H9 (cell line): ENCODE results near the gene REXO2. TPM values are rescaled to one million over a fixed set of nuclear protein-coding genes. Genes with fewer than 3 reads are reported as not detected.

Experiments used
- DNase-seq: peaks from one replicate; pipeline ENCODE4 v3.0.0-alpha.2; 2017
- H2AFZ ChIP-seq: one replicate; pipeline ENCODE4 v1.6.1; 2013; ENCODE audit warnings: mild to moderate bottlenecking, low read length, control low read depth, moderate library complexity
- H2AK5ac ChIP-seq: 2 replicates; pipeline ENCODE4 v1.6.1; 2013; ENCODE audit warnings: low read length, control low read depth, mixed read lengths; ENCODE audit not compliant: insufficient read length
- H2BK120ac ChIP-seq: one replicate; pipeline ENCODE4 v1.6.1; 2013; ENCODE audit warnings: low read depth, mild to moderate bottlenecking, low read length, control low read depth, inconsistent platforms; ENCODE audit not compliant: poor library complexity, severe bottlenecking
- H2BK12ac ChIP-seq: 2 replicates; pipeline ENCODE4 v1.6.1; 2013; ENCODE audit warnings: low read length, control low read depth, mixed read lengths, low read depth; ENCODE audit not compliant: insufficient read length
- H2BK15ac ChIP-seq: 2 replicates; pipeline ENCODE4 v1.6.1; 2013; ENCODE audit warnings: low read depth, low read length, control low read depth
- H2BK20ac ChIP-seq: one replicate; pipeline ENCODE4 v1.6.1; 2013; ENCODE audit warnings: low read depth, mild to moderate bottlenecking, low read length, control low read depth, inconsistent platforms; ENCODE audit not compliant: poor library complexity, severe bottlenecking
- H2BK5ac ChIP-seq: 2 replicates; pipeline ENCODE4 v1.6.1; 2013; ENCODE audit warnings: low read length, control low read depth, mixed read lengths; ENCODE audit not compliant: insufficient read length
- H3K14ac ChIP-seq: 2 replicates; pipeline ENCODE4 v1.6.1; 2013; ENCODE audit warnings: low read length, control low read depth; ENCODE audit not compliant: insufficient read depth
- H3K18ac ChIP-seq: 2 replicates; pipeline ENCODE4 v1.6.1; 2013; ENCODE audit warnings: low read depth, mild to moderate bottlenecking, mixed read lengths, low read length, control low read depth; ENCODE audit not compliant: insufficient read length
- H3K23ac ChIP-seq: 2 replicates; pipeline ENCODE4 v1.6.1; 2013; ENCODE audit warnings: low read length, control low read depth, mixed read lengths, low read depth; ENCODE audit not compliant: insufficient read length
- H3K23me2 ChIP-seq: 2 replicates; pipeline ENCODE4 v1.6.1; 2013; ENCODE audit warnings: low read depth, mild to moderate bottlenecking, mixed read lengths, low read length, control low read depth; ENCODE audit not compliant: insufficient read length, poor library complexity, severe bottlenecking
- H3K27ac ChIP-seq: 2 replicates; pipeline ENCODE4 v1.5.1; 2013; ENCODE audit warnings: low read length, control low read depth, mixed read lengths, low read depth; ENCODE audit not compliant: insufficient read length
- H3K27me3 ChIP-seq: 2 replicates; pipeline ENCODE4 v1.6.1; 2013; ENCODE audit warnings: low read length, control low read depth, inconsistent platforms; ENCODE audit not compliant: insufficient read depth
- H3K4ac ChIP-seq: 2 replicates; pipeline ENCODE4 v1.6.1; 2013; ENCODE audit warnings: low read depth, mild to moderate bottlenecking, control low read depth, inconsistent platforms, low read length, moderate library complexity
- H3K4me1 ChIP-seq: 2 replicates; pipeline ENCODE4 v1.6.1; 2013; ENCODE audit warnings: low read length, control low read depth, inconsistent platforms; ENCODE audit not compliant: insufficient read depth
- H3K4me2 ChIP-seq: 2 replicates; pipeline ENCODE4 v1.6.1; 2013; ENCODE audit warnings: low read length, control low read depth, mixed read lengths; ENCODE audit not compliant: insufficient read length, insufficient read depth
- H3K56ac ChIP-seq: 2 replicates; pipeline ENCODE4 v1.6.1; 2013; ENCODE audit warnings: low read depth, mild to moderate bottlenecking, mixed read lengths, low read length, control low read depth; ENCODE audit not compliant: insufficient read length
- H3K79me1 ChIP-seq: 2 replicates; pipeline ENCODE4 v1.6.1; 2013; ENCODE audit warnings: low read depth, mild to moderate bottlenecking, moderate library complexity, low read length, control low read depth, inconsistent platforms; ENCODE audit not compliant: insufficient read depth, poor library complexity, severe bottlenecking
- H3K79me2 ChIP-seq: 2 replicates; pipeline ENCODE4 v1.6.1; 2013; ENCODE audit warnings: low read length, control low read depth, inconsistent platforms; ENCODE audit not compliant: insufficient read depth
- H3K9ac ChIP-seq: 2 replicates; pipeline ENCODE4 v1.6.1; 2013; ENCODE audit warnings: low read length, control low read depth, mixed read lengths; ENCODE audit not compliant: insufficient read length; ENCODE audit errors: extremely low read depth
- H3K9me3 ChIP-seq: one replicate; pipeline ENCODE4 v1.6.1; 2013; ENCODE audit warnings: low read depth, low read length, inconsistent platforms; ENCODE audit not compliant: control insufficient read depth
- H3T11ph ChIP-seq: one replicate; pipeline ENCODE4 v1.6.1; 2013; ENCODE audit warnings: mild to moderate bottlenecking, low read length, control low read depth, inconsistent platforms
- H4K20me1 ChIP-seq: one replicate; pipeline ENCODE4 v1.6.1; 2013; ENCODE audit not compliant: control insufficient read depth, insufficient read length, insufficient read depth
- H4K5ac ChIP-seq: 2 replicates; pipeline ENCODE4 v1.6.1; 2013; ENCODE audit warnings: low read depth, mild to moderate bottlenecking, mixed read lengths, low read length, control low read depth; ENCODE audit not compliant: insufficient read length
- H4K8ac ChIP-seq: replicated peaks from 2 replicates; pipeline ENCODE4 v1.6.1; 2013; ENCODE audit warnings: low read length, control low read depth, mixed read lengths, low read depth; ENCODE audit not compliant: insufficient read length
- H4K91ac ChIP-seq: 2 replicates; pipeline ENCODE4 v1.6.1; 2013; ENCODE audit warnings: low read depth, mild to moderate bottlenecking, moderate library complexity, mixed read lengths, low read length, control low read depth; ENCODE audit not compliant: insufficient read length
- H3K27ac Mint-ChIP-seq, 3 experiments: 2 replicates in 2 of 3; 3 replicates in 1 of 3; pipeline ENCODE4 v1.8.0; 2020 to 2021; ENCODE audit warnings: mixed read lengths in 3 of 3, mild to moderate bottlenecking in 1 of 3, moderate library complexity in 1 of 3
- H3K27me3 Mint-ChIP-seq: 2 replicates; pipeline ENCODE4 v1.8.0; 2021; ENCODE audit warnings: low read depth, mild to moderate bottlenecking, moderate library complexity, mixed read lengths
- H3K36me3 Mint-ChIP-seq, 3 experiments: 2 replicates in 2 of 3; 3 replicates in 1 of 3; pipeline ENCODE4 v1.8.0; 2020 to 2021; ENCODE audit warnings: low read depth in 3 of 3, mixed read lengths in 3 of 3; ENCODE audit not compliant: insufficient read depth in 1 of 3
- H3K4me1 Mint-ChIP-seq, 2 experiments: 2 replicates each; pipeline ENCODE4 v1.8.0; 2020; ENCODE audit warnings: mixed read lengths in 2 of 2
- H3K4me3 Mint-ChIP-seq, 2 experiments: 2 replicates in 1 of 2; 3 replicates in 1 of 2; pipeline ENCODE4 v1.8.0; 2020 to 2021; ENCODE audit warnings: mild to moderate bottlenecking in 2 of 2, mixed read lengths in 2 of 2, moderate library complexity in 1 of 2
- H3K9me3 Mint-ChIP-seq, 2 experiments: 2 replicates in 1 of 2; 3 replicates in 1 of 2; pipeline ENCODE4 v1.8.0; 2020; ENCODE audit warnings: mild to moderate bottlenecking in 2 of 2, mixed read lengths in 2 of 2, moderate library complexity in 1 of 2
- WGBS: extraction: QIAGEN DNeasy Blood & Tissue Kit; methylation state at CpG from one replicate; pipeline ENCODE4 v1.1.7; 2013; ENCODE audit warnings: missing lambda C conversion rate, low lambda C conversion rate, mixed read lengths; ENCODE audit not compliant: insufficient read length; ENCODE audit errors: extremely low coverage; 5-methylcytosine and 5-hydroxymethylcytosine counted together
- total RNA-seq: library from RNA; stranded (reverse); gene quantifications from 2 replicates; pipeline ENCODE4 v1.2.1, GENCODE V29; 2021
- TF ChIP-seq, protein P1 (sequence below): fragments of 200-600 bp; sonication (generic); conservative IDR thresholded peaks from 3 replicates; pipeline ENCODE4 v1.8.0; 2021; ENCODE audit warnings: antibody characterized with exemption, mild to moderate bottlenecking

The REXO2 gene
- total RNA-seq, 1 experiment from 2014 or later, result 92.8 TPM

DNA sequence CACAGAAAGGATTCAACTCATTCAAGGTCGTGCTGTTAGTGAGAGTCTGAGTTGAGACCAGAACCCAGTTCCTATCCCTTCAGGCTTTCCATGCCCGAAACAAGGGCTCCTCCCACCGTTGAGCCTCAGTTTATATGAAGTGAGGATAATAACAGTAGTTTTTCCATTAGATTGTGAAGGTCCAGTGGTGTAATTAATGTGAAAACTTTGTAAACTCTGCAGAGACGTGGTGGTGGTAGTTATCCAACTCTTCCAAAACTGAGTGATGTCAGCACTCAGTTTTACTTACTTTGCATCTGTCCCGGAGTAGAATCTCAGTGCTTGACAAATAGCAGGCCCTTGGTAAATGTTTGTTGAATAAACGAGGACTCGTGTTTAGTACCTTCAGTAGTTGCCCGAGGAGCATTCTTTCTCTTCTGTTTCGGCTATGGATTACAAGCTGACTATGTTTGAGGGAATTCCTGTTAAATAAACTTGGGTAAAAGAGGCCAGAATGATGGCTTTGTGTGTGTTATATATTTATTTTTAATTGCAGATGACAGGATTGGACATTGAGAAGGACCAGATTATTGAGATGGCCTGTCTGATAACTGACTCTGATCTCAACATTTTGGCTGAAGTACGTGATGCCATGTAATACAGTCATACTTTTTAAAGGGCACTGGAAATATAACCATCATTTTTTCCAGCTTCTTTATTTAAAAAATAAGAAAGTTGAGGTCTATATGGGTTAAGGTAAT, 1.0 kb downstream of the REXO2 start:
- Histone ChIP-seq H2AK5ac (no peak overlapping the region), H4K5ac (no peak overlapping the region), H3K18ac (no peak overlapping the region), H3K56ac (no peak overlapping the region), H3T11ph (no peak overlapping the region), H4K91ac (no peak overlapping the region), H3K4me2 (peak overlapping the region; percentile 71), H3K27me3 (no peaks in the 10 kb centered on the region), H3K4me1 (peaks cover 4% of the 10 kb centered on the region; the same call in 1 of the 2 replicates), H2BK15ac (no peak overlapping the region), H3K79me2 (peaks cover 29% of the 10 kb centered on the region; the same call in 1 of the 2 replicates), H4K8ac (no peak overlapping the region), H3K79me1 (no peaks in the 10 kb centered on the region), H3K9ac (peak overlapping the region; percentile 53), H2BK5ac (no peak overlapping the region), H2BK12ac (no peak overlapping the region), H3K27ac (no peak overlapping the region), H2AFZ (no peak overlapping the region), H2BK120ac (no peak overlapping the region), H3K9me3 (no peaks in the 10 kb centered on the region), H3K14ac (no peak overlapping the region), H3K4ac (no peak overlapping the region), H3K23ac (no peak overlapping the region), H4K20me1 (no peaks in the 10 kb centered on the region), H2BK20ac (no peak overlapping the region), H3K23me2 (peaks cover 3% of the 10 kb centered on the region)
- Mint-ChIP-seq H3K4me3 (peak overlapping the region; percentile 98 to 99), H3K27ac (peak overlapping the region; percentile 36 to 100 (median 94); a peak in 6 of 7 replicates), H3K27me3 (no peaks in the 10 kb centered on the region), H3K36me3 (peaks cover 8 to 29% (median 26%) of the 10 kb centered on the region in 3 experiments; a peak in 6 of 7 replicates), H3K4me1 (peaks cover 37 to 38% of the 10 kb centered on the region in 2 experiments), H3K9me3 (no peaks in the 10 kb centered on the region)
- TF ChIP-seq, protein P1, sequence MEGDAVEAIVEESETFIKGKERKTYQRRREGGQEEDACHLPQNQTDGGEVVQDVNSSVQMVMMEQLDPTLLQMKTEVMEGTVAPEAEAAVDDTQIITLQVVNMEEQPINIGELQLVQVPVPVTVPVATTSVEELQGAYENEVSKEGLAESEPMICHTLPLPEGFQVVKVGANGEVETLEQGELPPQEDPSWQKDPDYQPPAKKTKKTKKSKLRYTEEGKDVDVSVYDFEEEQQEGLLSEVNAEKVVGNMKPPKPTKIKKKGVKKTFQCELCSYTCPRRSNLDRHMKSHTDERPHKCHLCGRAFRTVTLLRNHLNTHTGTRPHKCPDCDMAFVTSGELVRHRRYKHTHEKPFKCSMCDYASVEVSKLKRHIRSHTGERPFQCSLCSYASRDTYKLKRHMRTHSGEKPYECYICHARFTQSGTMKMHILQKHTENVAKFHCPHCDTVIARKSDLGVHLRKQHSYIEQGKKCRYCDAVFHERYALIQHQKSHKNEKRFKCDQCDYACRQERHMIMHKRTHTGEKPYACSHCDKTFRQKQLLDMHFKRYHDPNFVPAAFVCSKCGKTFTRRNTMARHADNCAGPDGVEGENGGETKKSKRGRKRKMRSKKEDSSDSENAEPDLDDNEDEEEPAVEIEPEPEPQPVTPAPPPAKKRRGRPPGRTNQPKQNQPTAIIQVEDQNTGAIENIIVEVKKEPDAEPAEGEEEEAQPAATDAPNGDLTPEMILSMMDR, result no peak
- WGBS, result no CpG with 5 or more reads among the region's 10 CpGs
- no peak for DNase-seq
